ENCODE data around the gene LY6G5C. TPM values are rescaled to one million over a fixed set of nuclear protein-coding genes. Genes with fewer than 3 reads are reported as not detected.
A peak's percentile ranks its signal among the peaks of the same experiment; 100 is the strongest.

Gene LY6G5C
- total RNA-seq, 4 donors from 2014 or later, result 0.95 to 2.2 TPM; not detected in 2

DNA sequence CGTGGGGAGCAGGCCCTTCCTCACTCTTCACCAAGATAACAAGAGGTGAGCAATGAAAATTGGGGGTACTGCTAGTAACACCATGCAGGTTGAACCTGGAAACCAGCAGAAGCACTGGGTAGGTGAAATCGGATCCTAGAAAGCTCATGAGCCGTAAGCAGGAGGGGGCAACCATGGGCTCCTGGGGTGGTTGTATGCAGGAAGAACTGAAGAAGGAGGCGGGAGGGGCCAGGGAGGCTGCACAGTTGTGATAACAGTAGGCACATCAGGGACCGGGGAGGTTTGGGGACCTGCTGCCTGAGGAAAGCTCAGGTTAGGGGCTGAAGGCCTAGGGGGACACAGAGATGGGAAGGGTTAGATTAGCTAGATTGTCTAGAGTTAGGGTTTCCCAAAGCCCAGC, 5.6 kb upstream of the LY6G5C start:
- DNase-seq, result no peak
- H3K4me1 ChIP-seq, result peaks cover 3 to 14% (median 4%) of the 10 kb centered on the region in 4 donors
- no peak overlapping the region for H3K4me3 ChIP-seq
- peaks cover 0 to 28% (median 14%) of the 10 kb centered on the region in 4 donors for H3K36me3 ChIP-seq
- TF ChIP-seq, protein P1, sequence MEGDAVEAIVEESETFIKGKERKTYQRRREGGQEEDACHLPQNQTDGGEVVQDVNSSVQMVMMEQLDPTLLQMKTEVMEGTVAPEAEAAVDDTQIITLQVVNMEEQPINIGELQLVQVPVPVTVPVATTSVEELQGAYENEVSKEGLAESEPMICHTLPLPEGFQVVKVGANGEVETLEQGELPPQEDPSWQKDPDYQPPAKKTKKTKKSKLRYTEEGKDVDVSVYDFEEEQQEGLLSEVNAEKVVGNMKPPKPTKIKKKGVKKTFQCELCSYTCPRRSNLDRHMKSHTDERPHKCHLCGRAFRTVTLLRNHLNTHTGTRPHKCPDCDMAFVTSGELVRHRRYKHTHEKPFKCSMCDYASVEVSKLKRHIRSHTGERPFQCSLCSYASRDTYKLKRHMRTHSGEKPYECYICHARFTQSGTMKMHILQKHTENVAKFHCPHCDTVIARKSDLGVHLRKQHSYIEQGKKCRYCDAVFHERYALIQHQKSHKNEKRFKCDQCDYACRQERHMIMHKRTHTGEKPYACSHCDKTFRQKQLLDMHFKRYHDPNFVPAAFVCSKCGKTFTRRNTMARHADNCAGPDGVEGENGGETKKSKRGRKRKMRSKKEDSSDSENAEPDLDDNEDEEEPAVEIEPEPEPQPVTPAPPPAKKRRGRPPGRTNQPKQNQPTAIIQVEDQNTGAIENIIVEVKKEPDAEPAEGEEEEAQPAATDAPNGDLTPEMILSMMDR (IDR thresholded peaks at IDR 0.05), result no peak
- no peaks in the 10 kb centered on the region for H3K9me3 ChIP-seq
- in situ Hi-C loops (cut with MboI; ENCODE audit: low pct_ligation_motif_present in 1 of 4, low pct_unique_long_range_greater_than_20kb in 1 of 4, low sequenced_read_pairs in 3 of 4) (loop anchor here in 2 of 4 donors (5.0 to 10.0 kb wide), 2 partner anchors 78 to 81 kb away; partner anchors contain the start of gene SAPCD1 (in 1 of the 2)), intact Hi-C loops (cut with DNase I; ENCODE audit: low total_unique reads) (loop anchor here (10.0 kb wide), 1 partner anchor 148 kb away; no protein-coding TSS in a partner anchor)
- no peaks in the 10 kb centered on the region for H3K27me3 ChIP-seq
- H3K27ac ChIP-seq, result no peak overlapping the region
- 61 to 87% methylated on average over 3 to 5 of the region's 5 CpGs for WGBS, 2 donors (ENCODE audit: low coverage in 1 of 2)

DNA sequence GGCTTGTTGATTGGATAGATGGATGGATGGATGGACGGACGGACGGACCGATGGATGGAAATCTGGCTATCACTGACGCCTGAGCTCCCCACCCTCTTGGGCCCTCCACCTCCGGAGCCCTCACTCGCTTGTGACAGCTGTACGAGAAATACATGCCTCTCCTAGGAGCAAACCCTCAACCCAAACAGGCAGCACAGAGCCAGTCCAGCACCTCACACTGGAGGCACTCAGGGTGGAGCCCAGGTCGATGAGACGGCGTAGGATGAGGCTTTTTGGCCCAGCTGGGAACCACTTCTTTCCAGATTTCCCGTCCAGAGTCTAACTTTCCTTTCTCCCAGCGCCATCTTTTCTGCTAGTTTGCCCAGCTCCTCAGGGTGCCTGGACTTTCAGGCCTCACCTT, 2.7 kb upstream of the LY6G5C start:
- Histone ChIP-seq H3K4me1 (peaks cover 5 to 26% (median 11%) of the 10 kb centered on the region in 4 donors), H3K27me3 (no peaks in the 10 kb centered on the region), H3K4me3 (peak overlapping the region in 1 of 4 donors; percentile 43), H3K36me3 (peaks cover 0 to 17% (median 10%) of the 10 kb centered on the region in 4 donors), H3K27ac (peak overlapping the region in 3 of 4 donors; percentile 26 to 78 (median 73)), H3K9me3 (no peaks in the 10 kb centered on the region)
- no peak for TF ChIP-seq POLR2AphosphoS5 (IDR thresholded peaks at IDR 0.05)
- no peak for TF ChIP-seq EP300 (IDR thresholded peaks at IDR 0.05; ENCODE audit: low read depth)
- TF ChIP-seq, protein P1 (IDR thresholded peaks at IDR 0.05), result no peak
- TF ChIP-seq POLR2A (IDR thresholded peaks at IDR 0.05), result no peak
- intact Hi-C loops (cut with DNase I; ENCODE audit: low total_unique reads) (loop anchor here (10.0 kb wide), 1 partner anchor 151 kb away; no protein-coding TSS in a partner anchor), in situ Hi-C loops (cut with MboI; ENCODE audit: low pct_ligation_motif_present in 1 of 4, low pct_unique_long_range_greater_than_20kb in 1 of 4, low sequenced_read_pairs in 3 of 4) (loop anchor here in 1 of 4 donors (10.0 kb wide), 1 partner anchor 81 kb away; the partner anchor contains the start of gene SAPCD1)
- 85 to 92% methylated on average over 7 to 13 of the region's 13 CpGs for WGBS, 2 donors (ENCODE audit: low coverage in 1 of 2)
- no peak for DNase-seq

DNA sequence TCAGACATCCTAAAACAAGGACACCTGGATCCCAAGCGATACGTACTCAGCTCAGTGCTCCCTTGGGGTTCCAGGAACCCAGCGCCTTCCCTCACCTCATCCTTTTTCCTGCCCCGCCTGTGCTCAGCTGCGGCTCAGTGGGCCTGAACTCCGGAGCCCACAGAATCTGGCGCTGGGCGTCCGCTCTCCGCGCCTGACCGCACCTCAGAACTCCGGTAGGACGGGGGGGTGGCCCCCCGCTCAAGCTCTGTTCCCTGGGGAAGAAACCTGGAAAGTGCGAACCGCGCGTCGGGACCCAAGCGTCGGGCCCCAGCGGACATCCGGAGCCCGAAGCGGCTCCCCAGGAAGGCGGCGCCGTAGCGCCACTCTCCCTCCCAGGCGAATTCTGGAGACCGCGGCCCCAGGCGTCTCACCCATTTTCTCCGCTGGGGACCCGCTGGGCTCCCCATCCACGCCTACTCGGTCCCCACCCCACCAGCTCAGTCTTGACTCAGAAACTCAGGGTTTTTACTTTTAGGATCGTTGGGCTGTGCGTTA, 336 bp upstream of the LY6G5C start:
- Histone ChIP-seq H3K9me3 (no peaks in the 10 kb centered on the region), H3K27me3 (no peaks in the 10 kb centered on the region), H3K4me3 (peak overlapping the region; percentile 42 to 63 (median 43)), H3K27ac (peak overlapping the region; percentile 70 to 85 (median 78)), H3K4me1 (peaks cover 5 to 26% (median 11%) of the 10 kb centered on the region in 4 donors), H3K36me3 (peaks cover 0 to under 1% (median 0%) of the 10 kb centered on the region in 4 donors)
- 2% methylated on average over 21 of the region's 40 CpGs; no CpG with 5 or more reads in 1 of the 2 donors for WGBS, 2 donors (ENCODE audit: low coverage in 1 of 2)
- TF ChIP-seq POLR2A (IDR thresholded peaks at IDR 0.05) (peak; percentile 31), POLR2AphosphoS5 (IDR thresholded peaks at IDR 0.05) (peak in 1 of 3 donors; percentile 5), EP300 (IDR thresholded peaks at IDR 0.05; ENCODE audit: low read depth) (no peak)
- TF ChIP-seq, protein P1 (IDR thresholded peaks at IDR 0.05), result peak in 1 of 5 experiments; percentile 19
- peak; percentile 61 for DNase-seq
- intact Hi-C loops (cut with DNase I; ENCODE audit: low total_unique reads), result loop anchor here (10.0 kb wide), 1 partner anchor 154 kb away; no protein-coding TSS in a partner anchor
- in situ Hi-C loops (cut with MboI; ENCODE audit: low pct_ligation_motif_present in 1 of 4, low pct_unique_long_range_greater_than_20kb in 1 of 4, low sequenced_read_pairs in 3 of 4), result loop anchor here in 1 of 4 donors (10.0 kb wide), 1 partner anchor 84 kb away; the partner anchor contains the start of gene SAPCD1

DNA sequence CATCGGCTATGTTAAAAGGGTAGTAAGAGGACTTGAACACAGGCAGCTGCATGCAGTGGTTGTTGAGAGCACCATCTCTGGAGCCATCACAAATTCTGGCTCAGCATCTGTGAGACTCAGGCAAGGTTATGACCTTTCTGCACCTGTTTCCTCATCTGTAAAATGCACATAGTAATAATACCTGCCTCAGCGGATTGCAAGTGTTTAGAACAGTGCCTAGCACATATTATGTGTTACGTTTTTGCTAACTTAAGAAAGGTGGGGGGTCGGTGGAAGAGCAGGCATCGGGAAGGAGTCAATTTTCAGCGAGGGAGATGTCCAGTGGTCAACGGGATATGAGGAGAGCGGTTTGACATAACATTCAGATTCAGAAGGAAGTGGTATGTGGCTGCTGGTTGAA, 2.9 kb downstream of the LY6G5C start:
- H3K27ac ChIP-seq, result no peak overlapping the region
- H3K27me3 ChIP-seq, result no peaks in the 10 kb centered on the region
- H3K9me3 ChIP-seq, result no peaks in the 10 kb centered on the region
- TF ChIP-seq POLR2AphosphoS5 (IDR thresholded peaks at IDR 0.05) (no peak), POLR2A (IDR thresholded peaks at IDR 0.05) (no peak), EP300 (IDR thresholded peaks at IDR 0.05; ENCODE audit: low read depth) (no peak)
- TF ChIP-seq, protein P1 (IDR thresholded peaks at IDR 0.05), result no peak
- H3K36me3 ChIP-seq, result no peaks in the 10 kb centered on the region
- 64 to 75% methylated on average over 6 to 8 of the region's 8 CpGs for WGBS, 2 donors (ENCODE audit: low coverage in 1 of 2)
- H3K4me1 ChIP-seq, result peaks cover 5 to 22% (median 11%) of the 10 kb centered on the region in 4 donors
- no peak overlapping the region for H3K4me3 ChIP-seq
- DNase-seq, result no peak
- intact Hi-C loops (cut with DNase I; ENCODE audit: low total_unique reads), result no loop called here
- in situ Hi-C loops (cut with MboI; ENCODE audit: low pct_ligation_motif_present in 1 of 4, low pct_unique_long_range_greater_than_20kb in 1 of 4, low sequenced_read_pairs in 3 of 4), result loop anchor here in 1 of 4 donors (10.0 kb wide), 1 partner anchor 277 kb away; the partner anchor contains the start of genes NELFE and SKIC2
